ENCODE data around the gene CA5A. TPM values are rescaled to one million over a fixed set of nuclear protein-coding genes. Genes with fewer than 3 reads are reported as not detected.

CA5A gene
- total RNA-seq, 4 donors from 2014 or later = not detected

- no peak for TF ChIP-seq CTCF (IDR thresholded peaks at IDR 0.05; ENCODE audit: low read depth)
Observed at GRCh38 chr16:87847785-87848675, 88.3 kb downstream of the CA5A start.

- no peak for TF ChIP-seq CTCF (IDR thresholded peaks at IDR 0.05; ENCODE audit: low read depth)
Observed at GRCh38 chr16:87847467-87847784, 88.9 kb downstream of the CA5A start.

DNA sequence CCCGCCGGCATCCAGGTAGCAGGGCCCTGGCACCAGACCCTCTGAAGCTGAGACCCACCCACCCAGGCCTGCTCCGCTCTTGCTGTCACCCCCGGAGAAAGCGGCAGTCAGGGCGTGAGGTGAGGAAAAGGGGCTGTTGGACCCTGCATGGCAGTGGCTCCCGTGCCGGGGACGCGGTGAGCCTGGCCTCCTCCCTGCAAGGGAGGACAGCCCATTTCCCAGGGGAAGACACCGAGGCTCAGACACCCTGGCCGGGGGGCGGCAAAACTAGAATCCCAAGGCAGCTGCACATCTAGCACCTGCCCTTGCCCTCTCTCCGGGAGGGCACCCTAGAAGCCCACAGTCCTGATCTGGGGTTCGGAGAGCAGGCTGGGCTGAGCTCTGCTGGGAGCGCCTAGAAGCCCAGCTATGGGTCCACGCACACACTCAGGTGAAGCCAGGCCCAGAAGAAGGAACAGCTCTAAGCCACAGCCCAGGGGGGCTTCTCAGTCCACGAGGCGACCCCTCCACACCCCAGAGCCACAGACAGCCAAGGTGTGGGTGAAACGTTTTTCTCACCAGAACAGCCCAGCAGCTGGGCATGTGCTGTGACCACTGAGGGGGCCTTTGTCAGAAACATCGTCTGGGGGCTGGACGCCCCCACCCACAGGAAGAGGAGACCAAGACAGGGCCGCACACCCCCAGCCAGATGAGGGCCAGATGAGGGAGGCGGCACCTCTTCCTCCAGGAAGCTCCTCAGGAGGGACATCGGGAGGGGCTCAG lies 89.4 kb downstream of the CA5A start:
- TF ChIP-seq CTCF (IDR thresholded peaks at IDR 0.05; ENCODE audit: low read depth) = no peak

GRCh38 chr16:87845807-87846619 lies 90.3 kb downstream of the CA5A start:
- TF ChIP-seq CTCF (IDR thresholded peaks at IDR 0.05; ENCODE audit: low read depth) = no peak

GRCh38 chr16:87845213-87845612 lies 91.1 kb downstream of the CA5A start:
- no peak for TF ChIP-seq CTCF (IDR thresholded peaks at IDR 0.05; ENCODE audit: low read depth)

DNA sequence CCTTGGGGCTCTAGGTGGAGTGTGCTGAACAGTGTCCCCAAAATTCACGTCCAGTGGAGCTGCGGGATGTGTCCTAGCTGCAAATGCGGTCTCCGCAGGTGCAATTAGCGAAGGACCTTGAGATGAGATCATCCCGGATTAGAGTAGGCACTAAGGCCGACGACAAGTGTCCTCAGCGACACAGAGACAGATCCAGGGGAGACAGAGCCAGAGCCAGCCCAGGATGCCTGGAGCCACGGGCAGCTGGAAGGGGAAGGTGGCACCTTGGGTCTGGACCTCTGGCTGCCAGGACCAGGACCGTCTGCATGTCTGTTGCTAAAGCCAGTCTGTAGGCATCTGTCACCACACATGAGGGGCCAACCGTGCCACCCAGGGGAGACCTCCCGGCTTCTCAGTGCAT lies 91.5 kb downstream of the CA5A start:
- TF ChIP-seq CTCF (IDR thresholded peaks at IDR 0.05; ENCODE audit: low read depth) = no peak

Data from subcutaneous adipose tissue (tissue), 4 donors.